KMS-11 (cell line): ENCODE results near the gene KRTAP9-6.

ENCODE experiments used
- H2AFZ ChIP-seq: fragments of 200-600 bp; sonication (generic); 2 replicates; pipeline ENCODE4 v1.6.1; 2016; ENCODE audit warnings: antibody characterized with exemption, mixed run types, low read depth
- H3K27ac ChIP-seq: fragments of 200-600 bp; sonication (generic); 2 replicates; pipeline ENCODE4 v1.6.1; 2016; ENCODE audit warnings: mild to moderate bottlenecking, mixed run types
- H3K27me3 ChIP-seq: fragments of 200-600 bp; sonication (generic); 2 replicates; pipeline ENCODE4 v1.6.1; 2017; ENCODE audit warnings: mild to moderate bottlenecking, low read depth, mixed run types, moderate library complexity; ENCODE audit not compliant: insufficient read depth
- H3K36me3 ChIP-seq: fragments of 200-600 bp; sonication (generic); 2 replicates; pipeline ENCODE4 v1.6.1; 2017; ENCODE audit warnings: mild to moderate bottlenecking, mixed run types; ENCODE audit not compliant: insufficient read depth
- H3K4me1 ChIP-seq: fragments of 200-600 bp; sonication (generic); 2 replicates; pipeline ENCODE4 v1.6.1; 2016; ENCODE audit warnings: mild to moderate bottlenecking, low read depth, mixed run types; ENCODE audit not compliant: poor library complexity, severe bottlenecking
- H3K4me2 ChIP-seq: fragments of 200-600 bp; sonication (generic); 2 replicates; pipeline ENCODE4 v1.7.0; 2016; ENCODE audit warnings: mild to moderate bottlenecking, mixed run types
- H3K4me3 ChIP-seq: fragments of 200-600 bp; sonication (generic); IDR thresholded peaks from 2 replicates; pipeline ENCODE4 v1.6.1; 2017; ENCODE audit warnings: low read depth, low read length, mixed read lengths; ENCODE audit not compliant: insufficient read depth
- H3K79me2 ChIP-seq: fragments of 200-600 bp; sonication (generic); 2 replicates; pipeline ENCODE4 v1.6.1; 2016; ENCODE audit warnings: low read depth, mixed run types; ENCODE audit not compliant: insufficient read depth
- H3K9ac ChIP-seq: fragments of 200-600 bp; sonication (generic); 2 replicates; pipeline ENCODE4 v1.6.1; 2016; ENCODE audit warnings: mild to moderate bottlenecking, mixed run types
- H4K20me1 ChIP-seq: fragments of 200-600 bp; sonication (generic); 2 replicates; pipeline ENCODE4 v1.6.1; 2016; ENCODE audit warnings: mild to moderate bottlenecking, mixed run types; ENCODE audit not compliant: insufficient read depth
- CTCF ChIP-seq: fragments of 200-600 bp; sonication (generic); conservative IDR thresholded peaks from 2 replicates; pipeline ENCODE4 v1.6.1; 2017; ENCODE audit warnings: low read depth, mild to moderate bottlenecking, antibody characterized with exemption, low read length, moderate library complexity, mixed read lengths

Gene KRTAP9-6

GRCh38 chr17:41301204-41301790 lies 36.1 kb downstream of the KRTAP9-6 start:
- no peaks in the 10 kb centered on the region for H3K27me3 ChIP-seq

GRCh38 chr17:41301916-41302901 lies 37.0 kb downstream of the KRTAP9-6 start, which contains the start of gene KRTAP29-1:
Gene KRTAP29-1 (minus strand): TSS chr17:41302851. CDS start chr17:41302851, 0 bp downstream.
- no peak for TF ChIP-seq CTCF
- Histone ChIP-seq H3K79me2 (no peaks in the 10 kb centered on the region), H3K27me3 (no peaks in the 10 kb centered on the region), H3K36me3 (no peaks in the 10 kb centered on the region), H3K4me3 (no peak within 1 kb of the TSS), H2AFZ (no peak within 1 kb of the TSS), H3K4me1 (no peaks in the 10 kb centered on the region), H4K20me1 (no peaks in the 10 kb centered on the region), H3K4me2 (no peak within 1 kb of the TSS), H3K27ac (no peak within 1 kb of the TSS), H3K9ac (no peak within 1 kb of the TSS)

More at GRCh38 chr17:41301204-41301790, 36.1 kb downstream of the KRTAP9-6 start:
- Histone ChIP-seq H4K20me1 (no peaks in the 10 kb centered on the region), H3K9ac (no peak overlapping the region), H3K79me2 (no peaks in the 10 kb centered on the region), H3K4me2 (no peak overlapping the region), H3K4me1 (no peaks in the 10 kb centered on the region), H3K4me3 (no peak overlapping the region), H3K36me3 (no peaks in the 10 kb centered on the region), H2AFZ (no peak overlapping the region), H3K27ac (no peak overlapping the region)
- TF ChIP-seq CTCF, result no peak

GRCh38 chr17:41302981-41303380 lies 37.8 kb downstream of the KRTAP9-6 start:
- H2AFZ ChIP-seq, result no peak overlapping the region
- H3K9ac ChIP-seq, result no peak overlapping the region
- no peak for TF ChIP-seq CTCF
- H3K4me1 ChIP-seq, result no peaks in the 10 kb centered on the region
- no peaks in the 10 kb centered on the region for H3K79me2 ChIP-seq
- H3K27me3 ChIP-seq, result no peaks in the 10 kb centered on the region
- H3K4me2 ChIP-seq, result no peak overlapping the region
- H4K20me1 ChIP-seq, result no peaks in the 10 kb centered on the region
- H3K36me3 ChIP-seq, result no peaks in the 10 kb centered on the region
- no peak overlapping the region for H3K4me3 ChIP-seq
- H3K27ac ChIP-seq, result no peak overlapping the region

- Histone ChIP-seq H3K27me3 (no peaks in the 10 kb centered on the region), H3K36me3 (no peaks in the 10 kb centered on the region), H3K4me1 (peaks cover 10% of the 10 kb centered on the region), H3K79me2 (no peaks in the 10 kb centered on the region), H3K4me3 (no peak overlapping the region), H3K27ac (no peak overlapping the region), H4K20me1 (no peaks in the 10 kb centered on the region), H2AFZ (no peak overlapping the region), H3K4me2 (no peak overlapping the region), H3K9ac (no peak overlapping the region)
- no peak for TF ChIP-seq CTCF
Observed at GRCh38 chr17:41304091-41304490, 38.9 kb downstream of the KRTAP9-6 start.
